NK-92 treated with Interleukin-12 subunit alpha and Interleukin-12 subunit beta, amount 100 ng/mL, for 24 hours (cell line): ENCODE data around the gene MAN2B1.
"Not testable (repeated sequence)": the region's sequence is repeated elsewhere in the genome, so short reads cannot be mapped to it uniquely, and the experiment has no call there.

Experiments used
- DNase-seq: peaks from one replicate; lab custom pipeline; 2025; lab: John Stamatoyannopoulos, UW

MAN2B1 gene

DNA sequence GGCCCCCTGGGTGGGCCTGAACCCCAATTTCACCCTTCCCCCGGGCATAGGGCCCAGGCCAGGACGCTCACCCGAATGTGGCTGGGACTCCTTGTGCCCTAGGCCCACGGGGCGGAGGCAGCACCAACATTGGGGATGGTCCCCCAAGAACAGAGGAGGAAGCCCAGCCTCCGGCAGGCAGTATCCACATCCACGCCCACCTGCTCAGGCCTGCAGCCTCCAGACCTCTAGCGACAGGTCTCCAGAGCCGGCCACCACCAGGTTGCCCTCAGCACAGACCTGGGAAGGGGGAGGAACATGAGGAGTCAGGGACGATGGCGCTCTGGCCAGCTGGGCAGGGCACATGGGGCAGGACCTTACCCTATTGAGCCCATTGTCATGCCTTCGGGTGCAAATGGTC, 22.5 kb upstream of the MAN2B1 start:
- DNase-seq, result no peak

DNA sequence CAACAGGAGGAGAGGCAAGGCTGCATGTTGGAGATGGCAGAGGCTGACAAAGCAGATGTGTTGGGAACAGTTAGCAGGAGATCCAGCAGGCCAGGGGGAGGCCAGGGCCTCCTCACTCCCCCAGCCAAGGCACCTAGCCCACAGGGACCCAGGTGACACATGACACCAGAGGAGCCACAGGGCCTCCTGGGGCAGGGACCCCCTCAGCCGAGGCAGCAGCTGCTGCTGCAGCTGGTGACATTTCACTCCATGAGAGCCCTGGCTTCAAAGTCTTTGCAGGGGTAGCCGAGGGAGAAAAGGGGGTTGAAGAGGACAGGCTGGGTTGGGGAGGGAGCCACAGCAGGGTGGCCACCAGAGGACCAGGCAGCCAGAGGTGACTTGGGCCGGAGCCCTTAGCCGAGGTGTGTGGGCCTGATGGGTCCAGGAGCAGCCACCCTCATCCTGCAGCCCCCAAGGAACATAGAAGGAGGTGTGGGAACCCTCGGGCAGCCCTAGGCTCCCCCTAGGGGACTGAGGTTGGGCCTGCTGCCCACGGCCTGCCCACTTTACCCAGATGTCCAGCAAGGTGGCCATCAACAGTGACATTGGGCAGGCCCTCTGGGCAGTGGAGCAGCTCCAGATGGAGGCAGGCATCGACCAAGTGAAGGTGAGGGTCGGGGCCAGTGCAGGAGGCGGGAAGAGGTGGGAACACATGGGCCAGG, 21.1 kb upstream of the MAN2B1 start, which contains the start of gene GNG14:
TSS of gene GNG14 (plus strand) at position 503 of the 701 bp plus-strand sequence. CDS start at position 554, 51 bp downstream.
- no peak for DNase-seq

DNA sequence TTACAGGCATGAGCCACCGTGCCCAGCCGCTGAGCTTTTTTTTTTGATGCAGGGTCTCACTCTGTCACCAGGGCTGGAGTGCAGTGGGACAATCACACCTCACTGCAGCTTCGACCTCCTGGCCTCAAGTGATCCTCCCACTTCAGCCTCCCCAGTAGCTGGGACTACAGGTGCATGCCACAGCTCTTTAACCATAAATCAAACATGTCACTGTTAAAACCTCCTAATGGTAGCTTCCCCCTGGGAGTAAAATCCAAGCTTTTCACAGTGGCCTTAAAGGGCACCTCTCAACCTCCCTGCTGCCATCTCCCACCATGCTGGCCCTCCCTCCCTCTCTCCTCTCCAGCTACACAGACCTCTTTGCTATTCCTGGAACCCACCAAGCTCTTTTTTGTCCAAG, 19.3 kb upstream of the MAN2B1 start:
- DNase-seq, result no peak

DNA sequence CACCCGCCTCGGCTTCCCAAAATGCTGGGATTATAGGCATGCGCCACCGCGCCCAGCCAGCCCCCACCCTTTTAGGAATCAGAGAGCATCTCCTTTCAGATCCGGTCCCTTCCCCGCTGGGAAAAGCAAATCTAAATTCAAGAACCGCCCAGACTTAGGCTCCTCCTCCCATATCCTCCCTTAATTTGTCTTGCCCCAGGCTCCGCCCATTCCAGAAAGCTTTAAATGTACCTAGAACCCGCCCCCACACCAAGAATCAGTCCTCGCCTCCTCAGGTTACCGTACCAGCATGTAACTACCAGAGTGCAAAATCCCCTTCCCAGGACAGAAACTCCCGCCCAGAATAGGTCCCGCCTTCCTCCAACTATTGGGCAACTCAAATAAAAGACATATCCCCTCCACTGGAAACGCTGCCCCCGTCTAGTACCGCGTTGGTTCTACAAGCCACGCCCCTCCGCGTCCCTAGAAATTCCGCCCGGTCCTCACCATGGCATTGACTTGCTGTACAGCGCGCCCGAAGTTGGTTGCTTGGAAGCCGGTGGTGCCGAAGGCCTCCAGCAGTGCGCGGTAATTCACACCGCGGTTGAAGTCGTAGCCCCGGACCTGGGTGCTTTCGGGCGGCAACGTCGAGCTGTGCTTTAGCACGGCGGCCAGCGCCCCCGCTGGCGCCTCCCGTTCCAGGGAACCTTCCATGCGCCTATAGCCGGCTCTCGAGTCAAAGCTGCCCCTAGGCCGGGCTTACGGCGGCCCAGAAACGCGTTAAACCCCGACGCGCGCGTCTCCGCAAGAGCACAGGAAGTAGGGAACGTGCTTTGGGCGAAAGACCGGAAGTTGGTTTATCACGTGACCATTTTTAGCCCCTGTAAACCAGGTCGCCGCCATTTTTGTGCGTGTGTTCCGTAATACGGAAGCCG, 14.8 kb upstream of the MAN2B1 start, which contains the start of gene DHPS:
TSS of gene DHPS (minus strand) at position 807 of the 914 bp plus-strand sequence. CDS start at position 693, 114 bp downstream.
- peak; percentile 86 for DNase-seq

DNA sequence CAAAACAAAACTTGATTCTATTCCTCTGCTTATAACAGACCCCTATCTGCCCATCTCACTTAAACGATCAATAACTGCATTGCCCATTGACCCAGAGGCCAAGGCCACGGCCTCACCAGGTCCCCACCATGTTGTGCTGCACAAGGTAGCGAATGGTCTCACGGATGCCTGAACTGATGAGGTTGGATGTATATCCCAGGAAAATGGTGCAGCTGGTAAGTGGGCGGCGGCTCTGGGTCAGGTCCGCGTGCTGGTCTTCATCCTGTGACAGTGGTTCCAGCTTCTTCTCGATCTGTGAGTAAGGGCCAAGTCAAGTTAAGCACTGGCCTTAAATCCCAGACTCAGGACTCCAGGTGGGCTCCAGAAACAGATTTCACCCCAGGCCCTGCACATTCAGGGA, 13.5 kb upstream of the MAN2B1 start:
- no peak for DNase-seq

DNA sequence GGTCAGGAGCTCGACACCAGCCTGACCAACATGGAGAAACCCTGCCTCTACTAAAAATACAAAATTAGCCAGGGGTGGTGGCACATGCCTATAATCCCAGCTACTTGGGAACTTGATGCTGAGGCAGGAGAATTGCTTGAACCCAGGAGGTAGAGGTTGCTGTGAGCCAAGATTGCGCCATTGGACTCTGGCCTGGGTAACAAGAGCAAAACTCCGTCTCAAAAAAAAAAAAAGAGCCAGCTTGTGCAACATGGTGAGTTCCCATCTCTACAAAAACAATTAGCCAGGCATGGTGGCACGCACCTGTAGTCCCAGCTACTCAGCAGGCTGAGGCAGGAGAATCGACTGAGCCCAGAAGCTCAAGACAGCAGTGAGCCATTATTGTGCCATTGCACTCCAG, 11.5 kb upstream of the MAN2B1 start:
- DNase-seq, result not testable (repeated sequence)

DNA sequence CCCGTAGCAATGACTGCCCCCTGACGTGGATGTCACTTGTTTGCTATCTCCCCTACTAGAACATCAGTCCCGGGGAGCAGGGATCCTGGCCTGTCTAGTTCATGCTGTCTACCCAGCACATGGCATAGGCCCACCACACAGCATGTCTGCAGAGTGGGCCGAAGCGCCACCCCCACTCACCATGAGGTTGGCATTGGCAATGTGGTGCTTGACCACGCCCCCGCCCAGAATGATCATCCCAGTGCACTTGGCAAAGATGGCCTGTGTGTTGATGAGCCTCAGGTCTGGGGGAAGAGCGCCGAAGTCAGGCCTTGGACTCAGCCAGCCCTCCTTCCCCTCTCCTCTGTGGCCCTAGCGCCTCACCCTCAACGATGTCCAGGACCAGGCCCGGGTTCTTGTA, 10.4 kb upstream of the MAN2B1 start:
- no peak for DNase-seq

DNA sequence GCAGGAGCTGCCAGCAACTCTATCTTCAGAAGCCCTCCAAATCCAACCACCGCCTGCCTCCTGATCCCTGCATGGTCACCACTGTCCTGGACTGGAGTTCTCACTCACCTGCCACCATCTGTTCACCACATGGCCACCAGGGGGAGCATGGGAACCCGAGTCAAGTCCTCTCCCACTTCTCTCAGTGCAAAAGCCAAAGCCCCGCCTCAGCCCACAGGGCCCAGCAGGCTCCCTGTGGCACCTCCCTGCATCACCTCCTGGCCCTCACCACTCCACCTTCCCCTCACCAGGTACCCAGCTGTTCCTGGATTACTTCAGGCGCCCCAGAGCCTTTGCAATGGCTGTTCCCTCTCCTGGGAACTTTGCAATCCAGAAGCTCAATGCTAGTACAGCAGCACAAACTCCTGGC, 9.8 kb upstream of the MAN2B1 start:
- peak; percentile 68 for DNase-seq

DNA sequence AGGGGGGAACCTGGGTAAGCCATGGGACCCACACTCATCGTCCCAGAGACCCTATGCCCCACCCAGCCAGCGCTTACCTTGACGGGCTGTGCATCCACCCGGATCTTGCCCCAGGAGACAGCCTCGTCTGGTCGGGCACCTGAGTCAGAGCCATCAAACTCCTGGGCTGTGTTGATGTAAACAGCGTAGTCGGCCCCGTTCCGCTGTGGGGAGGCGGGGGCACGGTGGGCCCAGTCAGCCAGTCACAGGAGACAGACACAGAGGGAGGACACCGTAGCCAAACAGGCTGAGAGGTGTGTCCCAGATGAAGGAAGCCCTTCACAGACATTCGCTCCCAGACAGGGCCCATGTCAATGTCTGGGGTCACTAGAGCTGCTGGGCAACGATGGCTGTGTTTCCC, 9.4 kb upstream of the MAN2B1 start:
- no peak for DNase-seq

DNA sequence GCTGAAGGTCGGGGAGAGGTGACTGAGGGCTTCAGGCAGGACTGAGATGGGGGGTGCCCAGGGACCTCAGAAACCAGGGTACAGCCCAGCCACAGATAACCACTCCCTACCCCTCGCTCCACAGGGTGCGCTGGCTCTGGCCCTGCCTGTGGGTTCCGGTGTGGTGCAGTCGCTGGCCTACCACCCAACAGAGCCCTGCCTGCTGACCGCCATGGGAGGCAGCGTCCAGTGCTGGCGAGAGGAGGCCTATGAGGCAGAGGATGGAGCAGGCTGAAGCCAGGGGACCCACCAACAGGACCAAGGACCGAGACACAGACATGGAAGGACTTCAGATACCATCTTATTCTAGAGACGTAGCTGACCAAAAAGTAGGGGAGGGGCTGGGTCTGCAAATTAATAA, 8.9 kb upstream of the MAN2B1 start:
- no peak for DNase-seq

DNA sequence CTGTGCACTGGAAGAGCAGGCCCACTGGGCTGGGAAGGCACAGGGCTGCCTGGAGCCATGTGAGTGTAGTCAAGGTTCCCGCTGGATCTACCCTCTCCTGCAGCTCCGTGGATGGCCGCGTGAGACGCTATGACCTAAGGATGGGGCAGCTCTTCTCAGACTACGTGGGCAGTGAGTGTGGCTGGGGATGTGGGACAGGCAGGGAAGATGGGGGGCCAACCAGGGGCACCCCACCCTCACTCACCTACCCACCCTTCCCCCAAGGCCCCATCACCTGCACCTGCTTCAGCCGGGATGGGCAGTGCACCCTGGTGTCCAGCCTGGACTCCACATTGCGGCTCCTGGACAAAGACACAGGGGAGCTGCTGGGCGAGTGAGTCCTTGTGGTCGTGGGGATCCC, 6.2 kb upstream of the MAN2B1 start:
- no peak for DNase-seq

DNA sequence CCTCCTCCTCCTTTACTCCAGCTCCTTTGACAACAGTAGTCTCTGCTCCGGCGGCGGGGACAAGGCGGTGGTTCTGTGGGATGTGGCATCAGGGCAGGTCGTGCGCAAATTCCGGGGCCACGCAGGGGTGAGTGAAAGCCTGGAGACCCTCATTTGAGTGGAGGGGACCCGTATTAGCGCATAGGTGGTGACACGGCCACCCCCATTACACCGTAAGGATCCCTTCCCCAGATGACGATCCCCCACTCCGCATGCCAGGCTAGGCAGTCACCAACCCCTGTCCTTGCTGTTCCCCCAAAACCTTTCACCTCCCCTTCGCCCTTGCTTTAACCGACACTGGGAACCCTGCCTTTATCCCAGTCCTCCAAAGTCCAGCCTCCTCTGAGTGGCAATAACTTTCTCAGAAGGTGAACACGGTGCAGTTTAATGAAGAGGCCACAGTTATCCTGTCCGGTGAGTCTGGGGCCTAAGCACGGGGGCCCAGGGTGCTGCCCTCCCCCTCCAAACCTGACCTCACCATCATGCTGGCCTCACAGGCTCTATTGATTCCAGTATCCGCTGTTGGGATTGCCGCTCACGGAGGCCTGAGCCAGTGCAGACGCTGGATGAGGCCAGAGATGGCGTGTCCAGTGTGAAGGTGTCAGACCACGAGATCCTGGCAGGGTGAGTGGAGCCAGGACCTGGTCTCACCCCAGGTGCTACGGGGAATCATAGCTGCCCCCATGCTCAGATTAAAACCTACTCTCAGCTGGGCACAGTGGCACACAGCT, 3.8 kb upstream of the MAN2B1 start:
- DNase-seq, result no peak

DNA sequence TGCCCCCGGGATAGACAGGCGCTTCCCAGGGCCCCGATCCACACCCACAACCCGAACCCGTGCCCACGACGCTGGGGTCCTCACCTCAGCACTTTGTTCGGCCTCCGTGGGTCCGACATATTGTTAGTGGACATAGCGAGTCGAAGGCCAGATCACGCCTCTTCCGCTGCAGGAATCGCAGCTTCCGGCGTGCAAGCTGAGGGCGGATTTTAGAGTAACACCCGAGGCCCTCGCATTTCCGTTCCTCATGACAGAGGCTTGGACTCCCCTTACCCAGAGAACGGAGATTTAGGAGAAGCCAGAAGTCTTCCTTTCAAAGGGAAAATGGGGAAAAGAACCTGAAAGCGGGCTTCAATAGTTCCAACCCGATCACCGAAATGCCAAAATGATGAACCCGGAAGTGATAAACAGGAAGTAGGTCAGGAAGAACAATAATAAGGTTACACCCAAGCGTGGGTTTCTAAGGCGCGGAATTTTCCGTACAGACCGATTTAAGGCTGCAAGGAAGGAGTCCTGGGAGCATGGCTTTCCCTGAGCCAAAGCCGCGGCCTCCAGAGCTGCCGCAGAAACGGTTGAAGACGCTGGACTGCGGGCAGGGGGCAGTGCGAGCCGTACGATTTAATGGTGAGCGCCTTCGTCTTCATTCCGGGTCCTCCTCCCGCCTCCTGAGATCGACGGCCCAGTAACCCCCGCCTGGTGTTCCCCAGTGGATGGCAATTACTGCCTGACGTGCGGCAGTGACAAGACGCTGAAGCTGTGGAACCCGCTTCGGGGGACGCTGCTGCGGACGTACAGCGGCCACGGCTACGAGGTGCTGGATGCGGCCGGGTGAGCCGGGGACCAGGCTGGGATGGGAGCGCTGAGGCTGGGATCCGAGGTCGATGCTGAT, 3.0 kb upstream of the MAN2B1 start:
- DNase-seq, result peak; percentile 45

DNA sequence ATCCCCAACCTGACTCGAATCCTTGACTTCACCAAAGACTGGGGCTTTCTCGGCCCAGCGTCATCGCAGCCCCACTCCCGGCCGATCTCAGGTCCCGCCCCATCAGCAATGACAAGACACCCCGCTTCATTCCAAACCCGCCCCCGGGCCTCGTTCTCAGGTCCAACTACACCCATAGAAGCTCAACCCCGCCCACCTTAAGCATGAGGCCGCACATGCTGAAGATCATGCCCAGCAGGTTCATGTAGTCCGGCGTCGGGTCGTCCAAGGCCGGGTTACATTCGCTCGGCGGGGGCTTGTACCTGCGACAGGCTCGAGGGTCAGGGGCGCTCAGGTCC, 2.4 kb upstream of the MAN2B1 start:
- DNase-seq, result no peak

DNA sequence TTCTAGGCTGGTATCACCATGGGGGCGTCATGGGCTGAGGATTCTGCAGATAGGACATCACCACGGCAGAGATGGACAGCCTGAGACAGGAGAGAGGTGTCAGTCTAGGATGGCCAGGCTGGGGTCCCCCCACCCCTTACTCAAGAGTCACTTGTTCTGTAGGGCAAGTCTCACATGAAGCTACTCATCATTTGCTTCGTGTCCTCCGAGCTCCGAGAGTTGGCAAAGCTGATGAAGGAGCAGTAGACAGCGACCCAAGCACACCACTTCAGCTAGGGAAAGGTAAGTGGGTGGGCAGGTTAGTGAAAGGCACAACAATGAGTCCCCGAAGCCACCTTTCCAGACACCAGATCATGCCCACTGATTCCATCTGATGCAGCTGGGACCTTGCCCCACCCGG, 1.8 kb upstream of the MAN2B1 start:
- no peak for DNase-seq

DNA sequence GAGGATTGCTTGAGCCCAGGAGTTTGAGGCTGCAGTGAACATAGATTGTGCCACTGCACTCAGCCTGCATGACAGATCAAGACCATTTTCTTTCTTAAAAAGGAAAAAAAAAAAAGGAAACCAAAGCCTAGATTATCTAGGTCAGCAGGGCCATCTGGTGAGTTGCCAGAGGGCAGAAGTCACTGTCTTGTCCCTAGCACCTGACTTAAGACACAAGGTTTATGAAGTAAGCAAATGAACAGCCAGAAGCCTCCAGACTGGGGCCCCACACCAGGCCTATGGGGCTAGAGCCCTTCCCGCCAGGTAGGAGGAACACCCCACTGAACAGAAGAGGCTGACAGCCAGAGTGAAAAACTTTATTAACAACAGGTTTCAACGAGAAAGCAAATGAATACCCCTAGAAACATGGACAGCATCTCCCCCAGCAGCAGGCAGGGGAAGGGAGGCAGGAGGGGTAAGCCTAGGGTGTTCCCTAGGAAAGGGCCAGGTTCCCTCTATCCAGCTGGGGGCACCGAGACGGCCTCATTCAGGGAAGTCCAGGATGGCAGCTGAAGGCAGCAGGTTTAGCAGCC, 1.3 kb upstream of the MAN2B1 start:
- DNase-seq, result no peak

DNA sequence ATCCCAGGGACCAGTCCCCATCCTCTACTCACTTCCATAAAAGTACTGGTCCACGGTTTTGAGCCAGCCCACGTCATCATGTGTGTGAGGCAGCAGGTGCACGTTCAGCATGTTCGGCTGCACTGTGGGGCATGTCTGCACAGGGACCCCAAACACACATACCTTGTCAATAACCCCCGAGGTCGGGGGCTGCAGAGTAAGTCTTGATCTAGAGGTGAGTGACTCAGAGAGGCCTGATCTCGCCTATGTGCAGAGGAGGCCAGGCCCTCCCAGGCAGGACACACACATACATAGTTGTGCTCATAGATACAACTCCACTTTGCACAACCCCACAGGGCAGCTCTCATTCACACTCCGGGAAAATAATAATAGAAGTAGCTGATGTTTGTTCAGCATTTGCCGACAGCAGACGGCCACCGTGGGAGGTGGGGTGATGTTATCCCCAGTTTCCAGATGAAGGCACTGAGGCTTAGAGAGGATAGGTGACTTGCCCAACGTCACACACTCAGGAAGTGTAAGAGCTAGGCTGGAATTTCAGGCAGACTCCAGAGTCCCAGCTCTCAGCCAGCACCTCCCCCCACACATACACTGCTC, 774 bp downstream of the MAN2B1 start:
- DNase-seq, result no peak

DNA sequence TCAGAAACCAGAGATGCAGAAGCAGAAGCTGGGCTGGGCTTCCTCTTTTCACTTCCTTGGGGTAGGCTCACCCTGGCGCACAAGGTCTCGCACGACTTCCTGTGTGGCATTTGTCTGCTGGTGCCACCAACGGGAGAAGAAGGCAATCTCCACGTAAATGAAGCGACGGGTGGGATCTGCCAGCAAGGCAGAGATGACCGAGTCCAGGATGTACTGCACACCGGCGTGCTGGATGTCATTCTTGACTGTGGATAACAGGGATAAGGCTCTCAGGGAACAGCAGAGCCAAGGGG, 1.3 kb downstream of the MAN2B1 start:
- no peak for DNase-seq

DNA sequence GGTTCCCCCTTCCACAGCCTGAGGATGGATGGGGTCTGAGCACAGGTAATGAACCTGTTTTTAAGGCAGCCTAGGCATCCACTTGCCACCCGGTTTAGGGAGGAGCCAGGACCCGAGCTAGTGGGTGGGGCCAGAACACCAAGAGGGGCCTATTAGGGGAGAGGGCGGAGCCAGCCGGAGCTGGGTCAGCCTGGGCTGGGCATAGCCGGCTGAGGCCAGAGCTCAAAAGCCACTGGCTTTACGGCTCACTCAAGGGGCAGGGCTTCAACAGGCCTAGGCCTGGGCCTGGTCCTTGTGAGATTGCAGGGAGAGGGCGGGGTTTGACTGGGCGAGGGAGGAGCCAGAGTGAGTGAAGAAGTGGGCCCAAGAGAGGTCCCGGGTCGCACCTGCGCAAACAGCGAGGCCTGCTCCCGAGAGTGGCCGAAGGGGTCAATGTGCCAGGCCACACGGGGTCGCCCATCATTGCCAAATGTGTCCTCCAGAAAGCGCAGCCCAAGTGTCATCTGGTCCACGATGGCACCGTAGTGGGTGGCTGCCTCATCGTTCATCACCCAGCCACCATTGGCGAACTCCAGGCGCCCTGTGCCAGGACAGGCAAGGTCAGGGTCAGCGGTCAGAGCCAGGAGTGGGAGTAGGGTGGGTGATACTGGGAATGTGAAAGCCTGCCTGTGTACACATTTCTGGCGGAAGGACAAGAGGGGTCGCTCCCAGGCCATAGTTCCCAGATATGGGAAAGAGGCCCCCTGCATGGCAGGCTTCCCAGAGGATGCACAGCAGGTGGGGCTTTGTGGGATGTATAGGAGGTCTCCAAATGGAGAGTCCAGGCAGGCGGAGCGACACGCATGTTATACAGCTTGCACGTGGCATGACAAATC, 1.9 kb downstream of the MAN2B1 start:
- DNase-seq, result no peak

DNA sequence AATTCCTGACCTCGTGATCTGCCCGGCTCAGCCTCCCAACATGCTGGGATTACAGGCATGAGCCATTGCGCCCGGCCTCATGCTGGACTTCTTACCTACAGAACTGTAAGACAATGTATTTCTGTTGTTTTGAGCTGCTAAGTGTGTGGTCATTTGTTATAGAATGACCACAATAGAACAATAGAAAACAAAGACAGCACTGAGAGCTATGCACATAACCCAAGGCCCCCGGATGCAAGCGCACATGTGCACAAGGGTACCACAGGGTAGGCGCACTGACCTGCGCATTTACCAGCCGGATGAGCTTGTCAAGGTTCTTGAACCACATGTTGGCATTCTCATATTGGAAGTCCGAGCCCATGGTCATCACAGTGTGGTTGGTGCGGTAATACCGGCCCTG, 5.6 kb downstream of the MAN2B1 start:
- DNase-seq, result no peak
